Lower leg skin (tissue), 4 donors: Measurements from ENCODE around the gene PRDM8. TPM values are rescaled to one million over a fixed set of nuclear protein-coding genes. Genes with fewer than 3 reads are reported as not detected.

Source experiments
- DNase-seq, 2 donors: peaks; one replicate each; pipeline ENCODE4 v3.0.0-alpha.2; 2019; ENCODE audit warnings: low spot score in 2 of 2
- H3K4me3 ChIP-seq: fragments of 200-600 bp; sonication (generic); 2 replicates; pipeline ENCODE4 v1.5.1; 2017; ENCODE audit warnings: mild to moderate bottlenecking, low read depth; ENCODE audit not compliant: poor library complexity, severe bottlenecking
- CTCF ChIP-seq, 3 donors: fragments of 450-650 bp; IDR thresholded peaks; one replicate each; pipeline ENCODE4 v1.5.1; 2016; ENCODE audit warnings: antibody characterized with exemption in 3 of 3, mild to moderate bottlenecking in 3 of 3, moderate library complexity in 2 of 3
- POLR2A ChIP-seq, 2 donors: fragments of 450-650 bp; IDR thresholded peaks; one replicate each; pipeline ENCODE4 v1.6.1; 2016 to 2017; ENCODE audit warnings: antibody characterized with exemption in 2 of 2, mild to moderate bottlenecking in 1 of 2, moderate library complexity in 1 of 2
- WGBS, 2 donors: methylation state at CpG; one replicate each; pipeline ENCODE4 v1.1.5; 2018; 5-methylcytosine and 5-hydroxymethylcytosine counted together
- intact Hi-C: fragments of 100-400 bp; cut with DNase I; formaldehyde crosslinking; loops from one replicate; pipeline ENCODE4 v1.15.0; 2023; ENCODE audit warnings: low total_unique reads
- total RNA-seq, 4 donors: library from RNA; depleted of rRNA; stranded (reverse); fragments of >200 nt; gene quantifications; one replicate each; pipeline ENCODE4 v1.1.0, GENCODE V29; 2016

The PRDM8 gene
- total RNA-seq = 1 to 10 TPM; 1.4 to 4.6 (median 3.9) TPM

DNA sequence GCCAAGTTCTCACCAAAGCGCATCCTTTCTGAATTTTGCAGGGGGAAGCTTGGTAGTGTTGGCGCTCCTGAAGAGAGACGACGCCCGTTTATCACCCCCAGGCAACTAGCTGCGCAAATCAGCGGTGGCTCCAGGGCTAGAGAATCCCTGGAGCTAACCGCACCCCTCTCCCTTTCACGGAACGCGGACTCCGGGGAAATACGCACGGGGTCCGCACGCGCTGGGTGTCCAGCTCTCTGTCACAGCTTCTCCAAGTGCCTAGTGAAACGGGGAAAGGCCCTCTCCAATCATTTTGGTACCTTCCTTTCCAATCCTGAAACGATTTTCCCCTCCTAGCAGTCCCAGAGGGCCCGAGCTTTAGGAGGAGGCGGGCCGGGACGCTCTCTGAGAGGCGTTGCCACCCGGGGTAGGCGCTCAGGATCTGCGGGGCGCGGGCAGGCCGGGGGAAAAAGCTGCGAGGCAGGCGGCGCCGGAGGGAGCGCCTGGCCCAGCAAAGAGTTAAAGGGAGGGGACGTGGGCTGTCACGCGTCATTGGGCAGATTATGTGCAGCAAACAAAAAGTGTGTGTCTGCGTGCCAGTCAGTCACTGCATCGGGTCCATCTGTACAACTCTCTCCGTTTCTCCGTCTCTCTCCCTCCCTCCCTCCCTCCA lies at the start of gene PRDM8:
Gene PRDM8 (plus strand): TSS at position 582 of the 652 bp plus-strand sequence. CDS start 2,578 bp downstream, outside the sequence.
- TF ChIP-seq POLR2A (IDR thresholded peaks at IDR 0.05) (no peak), CTCF (IDR thresholded peaks at IDR 0.05) (no peak)
- peak within 1 kb of the TSS; percentile 6 for H3K4me3 ChIP-seq
- WGBS, 2 donors = 9 to 13% methylated on average over 40 to 42 of the region's 42 CpGs
- intact Hi-C loops = no loop called here
- no peak for DNase-seq

GRCh38 chr4:80150387-80151180 lies 46.7 kb upstream of the PRDM8 start:
- no peak for DNase-seq
- H3K4me3 ChIP-seq = no peak overlapping the region
- intact Hi-C loops = no loop called here
- WGBS, 2 donors = 87 to 98% methylated on average over 1 of the region's 1 CpG
- TF ChIP-seq POLR2A (IDR thresholded peaks at IDR 0.05) (no peak), CTCF (IDR thresholded peaks at IDR 0.05) (no peak)

DNA sequence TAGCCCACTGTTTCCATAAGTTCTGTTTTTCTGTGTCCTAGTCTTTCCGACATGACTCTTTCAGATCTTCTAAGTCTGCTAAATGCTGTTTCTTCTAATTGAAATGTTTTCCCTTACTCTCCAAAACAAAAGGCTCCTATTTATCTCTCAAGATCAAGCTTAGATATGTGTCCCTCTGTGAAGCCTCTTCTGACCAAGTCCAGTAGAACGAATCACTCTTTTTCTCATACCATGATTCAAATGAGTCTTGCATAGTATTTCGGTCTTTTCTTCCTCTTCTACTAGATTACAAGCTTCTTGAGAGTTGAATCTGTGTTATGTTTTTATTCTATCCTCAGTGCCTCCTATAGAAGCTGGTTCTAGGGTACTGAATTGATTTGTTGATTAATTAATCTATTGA lies 45.3 kb upstream of the PRDM8 start:
- no peak overlapping the region for H3K4me3 ChIP-seq
- intact Hi-C loops = no loop called here
- DNase-seq = no peak
- 90 to 93% methylated on average over 3 of the region's 3 CpGs for WGBS, 2 donors
- TF ChIP-seq CTCF (IDR thresholded peaks at IDR 0.05) (no peak), POLR2A (IDR thresholded peaks at IDR 0.05) (no peak)

DNA sequence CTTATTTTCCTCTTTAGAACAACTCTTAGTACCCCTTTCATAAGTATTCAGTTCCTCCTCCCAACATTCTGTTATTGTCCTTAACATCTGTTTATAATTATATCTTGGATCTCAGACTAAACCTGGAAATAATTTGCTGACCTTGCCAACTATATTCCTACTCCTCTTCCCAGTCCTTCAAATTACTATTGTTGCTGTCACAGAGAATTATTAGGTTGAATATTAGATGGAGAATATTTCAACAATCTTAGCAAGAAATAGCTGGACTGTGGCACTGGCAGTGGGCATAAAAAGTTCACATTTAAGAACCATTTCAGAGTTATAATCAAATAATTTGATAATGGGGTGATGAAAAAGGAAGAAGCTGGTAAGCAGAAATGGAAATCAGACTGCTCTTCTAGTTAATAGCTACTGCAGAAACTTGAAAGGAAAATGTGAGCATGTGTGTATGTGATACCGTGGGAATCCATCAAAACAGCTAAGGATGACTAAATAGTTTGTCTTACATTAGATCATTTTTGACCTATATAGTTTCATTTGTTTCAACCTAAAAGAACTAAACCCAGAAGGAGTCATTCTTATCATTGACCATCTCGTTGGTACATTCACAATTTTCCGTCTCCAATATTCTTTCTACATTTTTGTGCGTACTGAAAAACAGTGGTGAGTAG lies 43.3 kb upstream of the PRDM8 start:
- intact Hi-C loops = no loop called here
- DNase-seq = no peak

DNA sequence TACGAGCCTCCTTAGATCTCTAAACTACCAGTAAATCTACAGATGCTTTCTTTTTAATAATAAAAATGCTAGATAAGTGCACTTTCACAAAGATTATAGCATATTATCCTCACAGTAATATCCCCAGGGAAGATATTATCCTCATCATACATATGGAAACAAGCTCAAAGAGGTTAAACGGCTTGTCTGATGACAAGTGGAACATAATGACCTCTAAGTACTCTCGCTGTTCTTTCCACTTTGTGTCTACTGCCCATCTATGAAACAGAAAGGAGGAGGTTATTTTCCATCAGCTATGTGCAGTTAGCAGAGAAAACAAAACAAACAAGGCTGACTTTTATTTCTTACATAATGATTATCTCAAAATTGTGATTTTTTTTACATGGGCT lies 42.8 kb upstream of the PRDM8 start:
- intact Hi-C loops = no loop called here
- no peak for DNase-seq
- WGBS, 2 donors = 68 to 72% methylated on average over 3 of the region's 3 CpGs
- H3K4me3 ChIP-seq = no peak overlapping the region
- TF ChIP-seq CTCF (IDR thresholded peaks at IDR 0.05) (no peak), POLR2A (IDR thresholded peaks at IDR 0.05) (no peak)

More for the DNA sequence above, 43.3 kb upstream of the PRDM8 start:
- TF ChIP-seq CTCF (IDR thresholded peaks at IDR 0.05) = no peak
- no peak for TF ChIP-seq POLR2A (IDR thresholded peaks at IDR 0.05)
- H3K4me3 ChIP-seq = no peak overlapping the region
- 72 to 80% methylated on average over 4 of the region's 4 CpGs for WGBS, 2 donors
